ENCODE results near the gene TMEM17. TPM values are rescaled to one million over a fixed set of nuclear protein-coding genes. Genes with fewer than 3 reads are reported as not detected.
A peak's percentile ranks its signal among the peaks of the same experiment; 100 is the strongest.

TMEM17 gene
- polyA plus RNA-seq, 2 of the 4 experiments (the other 2 are of a cell fraction) = 5.2 to 10.2 TPM

- TF ChIP-seq, protein P1, sequence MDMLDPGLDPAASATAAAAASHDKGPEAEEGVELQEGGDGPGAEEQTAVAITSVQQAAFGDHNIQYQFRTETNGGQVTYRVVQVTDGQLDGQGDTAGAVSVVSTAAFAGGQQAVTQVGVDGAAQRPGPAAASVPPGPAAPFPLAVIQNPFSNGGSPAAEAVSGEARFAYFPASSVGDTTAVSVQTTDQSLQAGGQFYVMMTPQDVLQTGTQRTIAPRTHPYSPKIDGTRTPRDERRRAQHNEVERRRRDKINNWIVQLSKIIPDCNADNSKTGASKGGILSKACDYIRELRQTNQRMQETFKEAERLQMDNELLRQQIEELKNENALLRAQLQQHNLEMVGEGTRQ (IDR thresholded peaks at IDR 0.05) = peak; percentile 58
- TF ChIP-seq RNF2 (IDR thresholded peaks at IDR 0.05; ENCODE audit: borderline replicate concordance, low read depth) (no peak), ATOH8 (CRISPR knock-in tag; IDR thresholded peaks at IDR 0.05; ENCODE audit: low read depth) (no peak), CBX2 (IDR thresholded peaks at IDR 0.05; ENCODE audit: borderline replicate concordance, low read depth) (no peak)
- no peaks in the 10 kb centered on the region for H3K9me3 ChIP-seq
- H3K4me3 ChIP-seq = no peak overlapping the region
- 94% methylated on average over 1 of the region's 1 CpG for WGBS (ENCODE audit: missing lambda C conversion rate)
- DNase-seq (ENCODE audit: low read depth in 1 of 2, low spot score in 1 of 2) (no peak), ATAC-seq (no peak), FAIRE-seq (no peak)
- peaks cover 11% of the 10 kb centered on the region; the same call in 2 of the 3 replicates for H3K4me1 ChIP-seq
- H3K4me2 ChIP-seq = no peak overlapping the region
- ChIA-PET CTCF (interaction anchor here (2.0 to 7.0 kb wide), 2 partner anchors 12 to 306 kb away, joined by 6 to 59 read pairs; no protein-coding TSS in a partner anchor), POLR2A (no interaction called here)
- H3K27ac ChIP-seq = peak overlapping the region in 1 of 2 experiments; percentile 79; a peak in 2 of 6 replicates
Measured at GRCh38 chr2:62469114-62469513, 36.9 kb downstream of the TMEM17 start.

DNA sequence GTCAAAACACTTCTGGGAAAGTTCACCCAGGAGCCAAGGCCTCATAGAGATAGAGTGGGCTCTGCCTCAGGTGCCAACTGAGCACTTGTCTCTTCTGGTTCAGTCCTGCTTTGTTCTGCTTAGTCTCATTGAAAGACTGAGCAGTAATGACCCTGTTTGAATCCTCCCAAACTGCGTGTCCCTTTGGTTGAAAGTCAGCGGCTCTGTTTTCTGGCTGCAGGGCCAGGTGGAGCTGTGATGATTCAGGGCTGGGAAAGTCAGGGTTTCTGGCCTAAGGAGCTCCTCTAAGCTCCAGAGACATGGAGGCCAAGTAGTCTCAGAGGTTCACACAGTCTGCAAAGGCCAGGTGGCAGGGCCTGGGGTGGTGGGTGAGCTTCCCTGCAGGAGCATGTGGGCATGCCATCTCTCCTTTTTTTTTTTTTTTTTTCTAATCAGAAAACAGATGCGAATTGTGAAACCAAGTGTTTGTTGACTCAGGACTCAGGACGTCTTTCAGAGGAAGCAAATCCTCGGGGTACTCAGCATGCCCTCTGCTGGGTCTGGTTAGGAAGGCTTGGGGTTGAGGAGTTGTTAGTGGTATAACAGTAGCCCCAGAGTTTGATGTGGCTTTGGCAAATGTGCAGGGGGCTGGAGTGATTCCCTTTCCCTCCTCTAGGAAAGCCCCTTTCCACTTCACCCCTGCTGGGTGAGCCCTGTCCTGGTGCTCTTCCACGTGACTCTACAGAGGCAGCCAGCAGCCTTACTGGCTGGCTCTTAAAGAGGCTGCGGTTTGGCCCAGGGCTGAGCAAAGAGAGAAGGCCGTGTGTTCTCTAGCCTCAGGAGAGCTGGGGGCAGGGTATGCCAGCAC, 38.3 kb downstream of the TMEM17 start:
- ATAC-seq (peak; percentile 36 to 67; a peak in 4 of 6 replicates), DNase-seq (ENCODE audit: low read depth in 1 of 2, low spot score in 1 of 2) (peak; percentile 25 to 41), FAIRE-seq (no peak)
- H3K9me3 ChIP-seq = no peaks in the 10 kb centered on the region
- H3K4me2 ChIP-seq = 0 out of 3 replicates have a peak overlapping the region, but pooled peaks have one; percentile 6
- peaks cover 11% of the 10 kb centered on the region; the same call in 2 of the 3 replicates for H3K4me1 ChIP-seq
- CTCF ChIA-PET = interaction anchor here (0.6 to 7.0 kb wide), 7 partner anchors 10 to 381 kb away, joined by 3 to 59 read pairs (median 3); no protein-coding TSS in a partner anchor
- peak overlapping the region; percentile 14 to 79; a peak in 5 of 6 replicates for H3K27ac ChIP-seq
- H3K4me3 ChIP-seq = no peak overlapping the region
- POLR2A ChIA-PET = no interaction called here
- 63% methylated on average over 8 of the region's 8 CpGs for WGBS (ENCODE audit: missing lambda C conversion rate)
- TF ChIP-seq CBX8 (IDR thresholded peaks at IDR 0.05) = no peak
- no peak for TF ChIP-seq BHLHE40 (IDR thresholded peaks at IDR 0.05; ENCODE audit: low read depth, low read length)
- no peak for TF ChIP-seq RNF2 (IDR thresholded peaks at IDR 0.05; ENCODE audit: borderline replicate concordance, low read depth)
- TF ChIP-seq, protein P2, sequence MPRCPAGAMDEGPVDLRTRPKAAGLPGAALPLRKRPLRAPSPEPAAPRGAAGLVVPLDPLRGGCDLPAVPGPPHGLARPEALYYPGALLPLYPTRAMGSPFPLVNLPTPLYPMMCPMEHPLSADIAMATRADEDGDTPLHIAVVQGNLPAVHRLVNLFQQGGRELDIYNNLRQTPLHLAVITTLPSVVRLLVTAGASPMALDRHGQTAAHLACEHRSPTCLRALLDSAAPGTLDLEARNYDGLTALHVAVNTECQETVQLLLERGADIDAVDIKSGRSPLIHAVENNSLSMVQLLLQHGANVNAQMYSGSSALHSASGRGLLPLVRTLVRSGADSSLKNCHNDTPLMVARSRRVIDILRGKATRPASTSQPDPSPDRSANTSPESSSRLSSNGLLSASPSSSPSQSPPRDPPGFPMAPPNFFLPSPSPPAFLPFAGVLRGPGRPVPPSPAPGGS (IDR thresholded peaks at IDR 0.05) = no peak
- TF ChIP-seq RFX5 (IDR thresholded peaks at IDR 0.05) = no peak
- TF ChIP-seq MAX (IDR thresholded peaks at IDR 0.05) = no peak
- TF ChIP-seq PBX3 (IDR thresholded peaks at IDR 0.05) = no peak
- no peak for TF ChIP-seq REST (IDR thresholded peaks at IDR 0.05)
